H1 (cell line): ENCODE results near the gene POLR3GL. TPM values are rescaled to one million over a fixed set of nuclear protein-coding genes. Genes with fewer than 3 reads are reported as not detected.

Source experiments
- MAFK ChIP-seq: IDR thresholded peaks from 2 replicates; pipeline ENCODE4 v1.6.1; 2012; ENCODE audit warnings: low read depth, mild to moderate bottlenecking, improper control_type of control experiment, low read length
- polyA plus RNA-seq, 7 experiments: library from polyadenylated mRNA; depleted of rRNA in 3 of 7; stranded (reverse) in 5 of 7; unstranded in 2 of 7; fragments of >200 nt in 5 of 7; fragments of 200-250 nt in 2 of 7; gene quantifications; 1 replicate in 5 of 7; 2 replicates in 1 of 7; 4 replicates in 1 of 7; pipeline versions ENCODE4 v1.2.1 to v1.2.3, GENCODE V29; 2011 to 2013; ENCODE audit warnings: missing spikeins in 2 of 7, mixed read lengths in 2 of 7
- total RNA-seq: library from RNA; stranded (reverse); fragmentation: NEBNext Ultra II Directional; extraction: Animal tissue kit (Norgen Biotek cat#: 25700); gene quantifications from 2 replicates; pipeline ENCODE4 v1.2.1, GENCODE V29; 2021

Gene POLR3GL
- total and polyA plus RNA-seq, 2 of the 8 experiments (the other 6 are each of a cell fraction or from before 2014, with no cell fraction given), result 3.1 to 3.9 TPM

GRCh38 chr1:146013559-146013922 is 49.1 kb downstream of the POLR3GL start (continued):
- TF ChIP-seq MAFK, result no peak
